ENCODE measurements around the gene TAS2R14.

DNA sequence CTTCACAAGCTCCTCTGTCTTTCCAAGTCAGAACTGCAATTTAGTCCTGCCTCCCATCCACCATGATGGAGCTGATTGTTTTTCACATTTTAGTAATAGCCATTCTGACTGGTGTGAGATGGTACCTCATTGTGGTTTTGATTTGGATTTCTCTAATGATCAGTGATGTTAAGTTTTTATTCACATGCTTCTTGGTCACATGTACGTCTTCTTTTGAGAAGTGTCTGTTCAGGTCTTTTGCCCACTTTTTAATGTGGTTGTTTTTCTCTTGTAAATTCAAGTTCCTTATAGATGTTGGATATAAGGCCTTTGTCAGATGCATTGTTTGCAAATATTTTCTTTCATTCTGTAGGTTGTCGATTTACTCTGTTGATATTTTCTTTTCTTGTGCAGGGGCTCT, 4.1 kb upstream of the TAS2R14 start:
- TF ChIP-seq, protein P1, sequence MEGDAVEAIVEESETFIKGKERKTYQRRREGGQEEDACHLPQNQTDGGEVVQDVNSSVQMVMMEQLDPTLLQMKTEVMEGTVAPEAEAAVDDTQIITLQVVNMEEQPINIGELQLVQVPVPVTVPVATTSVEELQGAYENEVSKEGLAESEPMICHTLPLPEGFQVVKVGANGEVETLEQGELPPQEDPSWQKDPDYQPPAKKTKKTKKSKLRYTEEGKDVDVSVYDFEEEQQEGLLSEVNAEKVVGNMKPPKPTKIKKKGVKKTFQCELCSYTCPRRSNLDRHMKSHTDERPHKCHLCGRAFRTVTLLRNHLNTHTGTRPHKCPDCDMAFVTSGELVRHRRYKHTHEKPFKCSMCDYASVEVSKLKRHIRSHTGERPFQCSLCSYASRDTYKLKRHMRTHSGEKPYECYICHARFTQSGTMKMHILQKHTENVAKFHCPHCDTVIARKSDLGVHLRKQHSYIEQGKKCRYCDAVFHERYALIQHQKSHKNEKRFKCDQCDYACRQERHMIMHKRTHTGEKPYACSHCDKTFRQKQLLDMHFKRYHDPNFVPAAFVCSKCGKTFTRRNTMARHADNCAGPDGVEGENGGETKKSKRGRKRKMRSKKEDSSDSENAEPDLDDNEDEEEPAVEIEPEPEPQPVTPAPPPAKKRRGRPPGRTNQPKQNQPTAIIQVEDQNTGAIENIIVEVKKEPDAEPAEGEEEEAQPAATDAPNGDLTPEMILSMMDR (conservative IDR thresholded peaks at IDR 0.05; ENCODE audit: low read length) = no peak
- TF ChIP-seq EZH2phosphoT487 (IDR thresholded peaks at IDR 0.05; ENCODE audit: borderline replicate concordance, low read depth, low read length) = no peak
